NOMO-1 (cell line): ENCODE results near the gene TANGO2.

Experiments used
- DNase-seq, 2 experiments: peaks; one replicate each; lab custom pipeline; 2025; ENCODE audit not compliant: unreplicated experiment in 2 of 2; lab: John Stamatoyannopoulos, UW

The TANGO2 gene

GRCh38 chr22:20020533-20021195 lies at the start of gene TANGO2:
TSS of gene TANGO2 (plus strand) at chr22:20021110. CDS start at chr22:20036799, 15,689 bp downstream.
- DNase-seq = peak; percentile 88 to 97

GRCh38 chr22:19971276-19972124 lies 49.4 kb upstream of the TANGO2 start:
- no peak for DNase-seq

GRCh38 chr22:19972251-19972650 lies 48.7 kb upstream of the TANGO2 start:
- DNase-seq = no peak

- DNase-seq = no peak
These were observed 48.0 kb upstream of the TANGO2 start for GRCh38 chr22:19972652-19973550.

GRCh38 chr22:19973551-19974267 lies 47.2 kb upstream of the TANGO2 start:
- DNase-seq = no peak

GRCh38 chr22:19974268-19974861 lies 46.5 kb upstream of the TANGO2 start:
- DNase-seq = peak; percentile 13 to 23

GRCh38 chr22:19974935-19975706 lies 45.8 kb upstream of the TANGO2 start:
- peak in 1 of 2 experiments; percentile 2 for DNase-seq

- no peak for DNase-seq
These were observed 45.2 kb upstream of the TANGO2 start for GRCh38 chr22:19975707-19976035.

- DNase-seq = no peak
These were observed 44.2 kb upstream of the TANGO2 start for GRCh38 chr22:19976671-19977070.

GRCh38 chr22:19977296-19978243 lies 43.3 kb upstream of the TANGO2 start:
- no peak for DNase-seq

- no peak for DNase-seq
These were observed 42.2 kb upstream of the TANGO2 start for GRCh38 chr22:19978748-19979147.

GRCh38 chr22:19979712-19980493 lies 41.0 kb upstream of the TANGO2 start:
- DNase-seq = no peak

GRCh38 chr22:19980766-19981165 lies 40.1 kb upstream of the TANGO2 start:
- DNase-seq = no peak

GRCh38 chr22:19981171-19981960 lies 39.5 kb upstream of the TANGO2 start:
- DNase-seq = no peak

GRCh38 chr22:19981961-19982920 lies 38.7 kb upstream of the TANGO2 start:
- DNase-seq = no peak
